ENCODE data around the gene ZBTB47. TPM values are rescaled to one million over a fixed set of nuclear protein-coding genes. Genes with fewer than 3 reads are reported as not detected.

Gene ZBTB47
- total RNA-seq, 2 experiments from 2014 or later = 0.18 to 0.34 TPM

GRCh38 chr3:42706721-42707619 lies 53.5 kb downstream of the ZBTB47 start:
- Mint-ChIP-seq H3K27ac (no peak overlapping the region), H3K4me3 (no peak overlapping the region), H3K9me3 (ENCODE audit: insufficient read depth) (no peaks in the 10 kb centered on the region), H3K4me1 (ENCODE audit: low read depth) (no peaks in the 10 kb centered on the region), H3K36me3 (ENCODE audit: low read depth) (no peaks in the 10 kb centered on the region), H3K27me3 (ENCODE audit: low read depth) (peaks cover 2% of the 10 kb centered on the region)
- POLR2A ChIA-PET = interaction anchor here (1.0 kb wide), 1 partner anchor 7 kb away, joined by 3 read pairs; no protein-coding TSS in a partner anchor
- no peak for DNase-seq
- no peak for ATAC-seq
- CTCF ChIA-PET = no interaction called here

- Mint-ChIP-seq H3K27me3 (ENCODE audit: low read depth) (peaks cover 2% of the 10 kb centered on the region), H3K9me3 (ENCODE audit: insufficient read depth) (no peaks in the 10 kb centered on the region), H3K4me1 (ENCODE audit: low read depth) (no peaks in the 10 kb centered on the region), H3K27ac (no peak overlapping the region), H3K4me3 (no peak overlapping the region), H3K36me3 (ENCODE audit: low read depth) (no peaks in the 10 kb centered on the region)
- ATAC-seq (no peak), DNase-seq (no peak)
- ChIA-PET POLR2A (no interaction called here), CTCF (no interaction called here)
Observed at GRCh38 chr3:42707620-42708355, 54.3 kb downstream of the ZBTB47 start.

- Mint-ChIP-seq H3K9me3 (ENCODE audit: insufficient read depth) (no peaks in the 10 kb centered on the region), H3K27ac (no peak overlapping the region), H3K27me3 (ENCODE audit: low read depth) (peaks cover 2% of the 10 kb centered on the region), H3K36me3 (ENCODE audit: low read depth) (no peaks in the 10 kb centered on the region), H3K4me1 (ENCODE audit: low read depth) (no peaks in the 10 kb centered on the region), H3K4me3 (no peak overlapping the region)
- ChIA-PET CTCF (no interaction called here), POLR2A (no interaction called here)
- no peak for ATAC-seq
- no peak for DNase-seq
Observed at GRCh38 chr3:42708611-42709151, 55.2 kb downstream of the ZBTB47 start.

GRCh38 chr3:42709621-42710020 lies 56.1 kb downstream of the ZBTB47 start:
- Mint-ChIP-seq H3K4me1 (ENCODE audit: low read depth) (no peaks in the 10 kb centered on the region), H3K27me3 (ENCODE audit: low read depth) (peaks cover 9% of the 10 kb centered on the region), H3K9me3 (ENCODE audit: insufficient read depth) (no peaks in the 10 kb centered on the region), H3K27ac (no peak overlapping the region), H3K4me3 (no peak overlapping the region), H3K36me3 (ENCODE audit: low read depth) (no peaks in the 10 kb centered on the region)
- DNase-seq (no peak), ATAC-seq (no peak)
- ChIA-PET CTCF (no interaction called here), POLR2A (no interaction called here)

GRCh38 chr3:42710323-42711021 lies 57.0 kb downstream of the ZBTB47 start:
- no peak for ATAC-seq
- no peaks in the 10 kb centered on the region for H3K9me3 Mint-ChIP-seq (ENCODE audit: insufficient read depth)
- H3K27ac Mint-ChIP-seq = no peak overlapping the region
- no peak for DNase-seq
- H3K36me3 Mint-ChIP-seq (ENCODE audit: low read depth) = no peaks in the 10 kb centered on the region
- H3K27me3 Mint-ChIP-seq (ENCODE audit: low read depth) = peaks cover 7% of the 10 kb centered on the region
- no peak overlapping the region for H3K4me3 Mint-ChIP-seq
- ChIA-PET POLR2A (no interaction called here), CTCF (interaction anchor here (0.8 to 1.0 kb wide), 2 partner anchors 8 to 11 kb away, joined by 3 read pairs; partner anchors contain the start of gene HHATL)
- H3K4me1 Mint-ChIP-seq (ENCODE audit: low read depth) = no peaks in the 10 kb centered on the region

GRCh38 chr3:42711491-42712343 lies 58.2 kb downstream of the ZBTB47 start:
- H3K36me3 Mint-ChIP-seq (ENCODE audit: low read depth) = no peaks in the 10 kb centered on the region
- ChIA-PET POLR2A (no interaction called here), CTCF (interaction anchor here (0.8 to 1.0 kb wide), 2 partner anchors 9 to 10 kb away, joined by 3 read pairs; partner anchors contain the start of gene HHATL)
- no peak overlapping the region for H3K4me3 Mint-ChIP-seq
- no peaks in the 10 kb centered on the region for H3K4me1 Mint-ChIP-seq (ENCODE audit: low read depth)
- peaks cover 12% of the 10 kb centered on the region for H3K27me3 Mint-ChIP-seq (ENCODE audit: low read depth)
- ATAC-seq (no peak), DNase-seq (no peak)
- no peak overlapping the region for H3K27ac Mint-ChIP-seq
- no peaks in the 10 kb centered on the region for H3K9me3 Mint-ChIP-seq (ENCODE audit: insufficient read depth)

- ChIA-PET POLR2A (no interaction called here), CTCF (interaction anchor here (0.7 to 2.2 kb wide), 2 partner anchors 32 to 99 kb away, joined by 3 to 5 read pairs; no protein-coding TSS in a partner anchor)
- Mint-ChIP-seq H3K9me3 (ENCODE audit: insufficient read depth) (no peaks in the 10 kb centered on the region), H3K4me1 (ENCODE audit: low read depth) (no peaks in the 10 kb centered on the region), H3K27me3 (ENCODE audit: low read depth) (peaks cover 12% of the 10 kb centered on the region), H3K27ac (no peak overlapping the region), H3K4me3 (no peak overlapping the region), H3K36me3 (ENCODE audit: low read depth) (no peaks in the 10 kb centered on the region)
- ATAC-seq = no peak
- DNase-seq = no peak
Observed at GRCh38 chr3:42712344-42712648, 58.8 kb downstream of the ZBTB47 start.

- H3K27ac Mint-ChIP-seq = no peak overlapping the region
- ATAC-seq (no peak), DNase-seq (no peak)
- H3K36me3 Mint-ChIP-seq (ENCODE audit: low read depth) = no peaks in the 10 kb centered on the region
- peaks cover 12% of the 10 kb centered on the region for H3K27me3 Mint-ChIP-seq (ENCODE audit: low read depth)
- ChIA-PET CTCF (interaction anchor here (0.7 to 2.2 kb wide), 3 partner anchors 32 to 522 kb away, joined by 3 to 5 read pairs (median 3); no protein-coding TSS in a partner anchor), POLR2A (no interaction called here)
- H3K9me3 Mint-ChIP-seq (ENCODE audit: insufficient read depth) = no peaks in the 10 kb centered on the region
- H3K4me1 Mint-ChIP-seq (ENCODE audit: low read depth) = no peaks in the 10 kb centered on the region
- no peak overlapping the region for H3K4me3 Mint-ChIP-seq
Observed at GRCh38 chr3:42712688-42713372, 59.3 kb downstream of the ZBTB47 start.

GRCh38 chr3:42713747-42714146 lies 60.2 kb downstream of the ZBTB47 start:
- no peaks in the 10 kb centered on the region for H3K36me3 Mint-ChIP-seq (ENCODE audit: low read depth)

GRCh38 chr3:42714171-42714852 lies 60.8 kb downstream of the ZBTB47 start:
- no peak for ATAC-seq
- ChIA-PET CTCF (interaction anchor here (2.2 kb wide), 1 partner anchor 30 kb away, joined by 5 read pairs; no protein-coding TSS in a partner anchor), POLR2A (interaction anchor here (0.9 kb wide), 1 partner anchor 8 kb away, joined by 3 read pairs; no protein-coding TSS in a partner anchor)
- H3K36me3 Mint-ChIP-seq (ENCODE audit: low read depth) = no peaks in the 10 kb centered on the region
- H3K9me3 Mint-ChIP-seq (ENCODE audit: insufficient read depth) = no peaks in the 10 kb centered on the region
- H3K27ac Mint-ChIP-seq = no peak overlapping the region
- DNase-seq = no peak
- no peak overlapping the region for H3K4me3 Mint-ChIP-seq
- H3K27me3 Mint-ChIP-seq (ENCODE audit: low read depth) = peaks cover 12% of the 10 kb centered on the region
- H3K4me1 Mint-ChIP-seq (ENCODE audit: low read depth) = no peaks in the 10 kb centered on the region

More at GRCh38 chr3:42713747-42714146, 60.2 kb downstream of the ZBTB47 start:
- DNase-seq (no peak), ATAC-seq (no peak)
- ChIA-PET CTCF (interaction anchor here (0.8 to 2.2 kb wide), 2 partner anchors 31 to 523 kb away, joined by 3 to 5 read pairs; no protein-coding TSS in a partner anchor), POLR2A (interaction anchor here (0.9 kb wide), 1 partner anchor 7 kb away, joined by 3 read pairs; no protein-coding TSS in a partner anchor)
- no peaks in the 10 kb centered on the region for H3K4me1 Mint-ChIP-seq (ENCODE audit: low read depth)
- no peak overlapping the region for H3K4me3 Mint-ChIP-seq
- H3K27ac Mint-ChIP-seq = no peak overlapping the region
- no peaks in the 10 kb centered on the region for H3K9me3 Mint-ChIP-seq (ENCODE audit: insufficient read depth)
- peaks cover 12% of the 10 kb centered on the region for H3K27me3 Mint-ChIP-seq (ENCODE audit: low read depth)
